Activated CD4-positive, alpha-beta T cell treated with anti-CD3 and anti-CD28 coated beads, Interleukin-2, amount 10 ng/mL, durations not matched to agents 24 days and 14 days (primary cell): Measurements from ENCODE around the gene LAIR1. TPM values are rescaled to one million over a fixed set of nuclear protein-coding genes. Genes with fewer than 3 reads are reported as not detected.
A peak's percentile ranks its signal among the peaks of the same experiment; 100 is the strongest.
"Not testable (repeated sequence)": the region's sequence is repeated elsewhere in the genome, so short reads cannot be mapped to it uniquely, and the experiment has no call there.

Experiments
- DNase-seq: peaks from one replicate; pipeline ENCODE4 v3.0.0; 2022
- H3K27ac Mint-ChIP-seq: one replicate; pipeline ENCODE4 v1.8.0; 2022; ENCODE audit warnings: mild to moderate bottlenecking, mixed read lengths
- H3K27me3 Mint-ChIP-seq: one replicate; pipeline ENCODE4 v1.8.0; 2022; ENCODE audit warnings: mixed read lengths
- H3K36me3 Mint-ChIP-seq: one replicate; pipeline ENCODE4 v1.8.0; 2022; ENCODE audit warnings: low read depth, mild to moderate bottlenecking, mixed read lengths
- H3K4me1 Mint-ChIP-seq: one replicate; pipeline ENCODE4 v1.8.0; 2021; ENCODE audit warnings: mixed read lengths
- H3K4me3 Mint-ChIP-seq: one replicate; pipeline ENCODE4 v1.8.0; 2022; ENCODE audit warnings: mild to moderate bottlenecking, moderate library complexity, mixed read lengths
- H3K9me3 Mint-ChIP-seq: one replicate; pipeline ENCODE4 v1.8.0; 2021; ENCODE audit warnings: mixed read lengths
- intact Hi-C: fragments of 100-400 bp; cut with micrococcal nuclease; formaldehyde crosslinking; loops from one replicate; pipeline ENCODE4 v1.15.1; 2023
- total RNA-seq: library from RNA; stranded (reverse); gene quantifications from 2 replicates; pipeline ENCODE4 v1.2.3, GENCODE V29; 2022

The LAIR1 gene
- total RNA-seq, 1 donor from 2014 or later = 7.7 TPM

- peak; percentile 60 for DNase-seq
- H3K36me3 Mint-ChIP-seq, H3K27ac Mint-ChIP-seq, intact Hi-C loops, H3K9me3 Mint-ChIP-seq: not testable (repeated sequence)
- H3K4me1 Mint-ChIP-seq = peaks cover 53% of the 10 kb centered on the region
- peak overlapping the region; percentile 82 for H3K4me3 Mint-ChIP-seq
- H3K27me3 Mint-ChIP-seq = peaks cover 27% of the 10 kb centered on the region
Measured at GRCh38 chr19:54369688-54370433, 5.1 kb upstream of the LAIR1 start.

DNA sequence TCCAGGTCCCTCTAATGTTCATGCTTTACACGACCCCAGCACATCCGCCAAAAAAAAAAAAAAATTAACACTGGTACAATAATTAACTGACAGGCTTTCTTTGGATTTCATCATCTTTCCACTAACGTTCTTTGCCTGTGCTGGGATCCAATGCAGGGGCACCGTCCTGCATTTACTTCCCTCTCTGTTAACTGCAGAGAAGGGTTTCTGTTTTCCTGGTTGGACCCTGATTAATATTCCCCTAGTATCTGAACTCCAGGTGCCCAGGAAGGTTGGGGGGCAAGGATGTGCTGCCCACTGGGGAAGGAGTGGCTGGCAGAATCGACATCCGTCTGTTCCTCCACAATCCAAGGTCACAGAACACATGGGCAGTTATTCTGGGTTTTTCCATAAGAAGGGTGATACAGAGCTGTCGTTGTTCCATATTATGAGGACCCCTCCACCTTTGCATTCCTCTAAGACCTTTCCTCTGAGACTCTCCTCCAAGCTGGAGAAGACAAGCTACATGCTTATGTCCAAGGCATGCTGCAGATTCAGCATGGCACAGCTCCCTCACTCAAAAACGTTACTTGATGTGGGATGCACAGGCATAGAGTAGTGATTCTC, 4.5 kb upstream of the LAIR1 start:
- H3K4me3 Mint-ChIP-seq = peak overlapping the region; percentile 82
- H3K36me3 Mint-ChIP-seq = peaks cover 6% of the 10 kb centered on the region
- H3K4me1 Mint-ChIP-seq = peaks cover 54% of the 10 kb centered on the region
- H3K27me3 Mint-ChIP-seq = peaks cover 28% of the 10 kb centered on the region
- H3K9me3 Mint-ChIP-seq = no peaks in the 10 kb centered on the region
- DNase-seq = peak; percentile 55
- intact Hi-C loops = no loop called here
- no peak overlapping the region for H3K27ac Mint-ChIP-seq

GRCh38 chr19:54366811-54367210, 2.1 kb upstream of the LAIR1 start:
- no peak overlapping the region for H3K27ac Mint-ChIP-seq
- H3K9me3 Mint-ChIP-seq = no peaks in the 10 kb centered on the region

GRCh38 chr19:54365798-54366197, 1.1 kb upstream of the LAIR1 start:
- Mint-ChIP-seq H3K27me3 (peaks cover 21% of the 10 kb centered on the region), H3K4me1 (peaks cover 60% of the 10 kb centered on the region), H3K36me3 (peaks cover 15% of the 10 kb centered on the region)
- DNase-seq, H3K4me3 Mint-ChIP-seq, H3K27ac Mint-ChIP-seq, H3K9me3 Mint-ChIP-seq: not testable (repeated sequence)
- intact Hi-C loops = loop anchor here (2.0 kb wide), 1 partner anchor 25 kb away; no protein-coding TSS in a partner anchor

More at GRCh38 chr19:54366811-54367210, 2.1 kb upstream of the LAIR1 start:
- intact Hi-C loops = no loop called here
- no peak for DNase-seq
- H3K4me3 Mint-ChIP-seq = no peak overlapping the region
- H3K36me3 Mint-ChIP-seq = peaks cover 13% of the 10 kb centered on the region
- H3K4me1 Mint-ChIP-seq = peaks cover 58% of the 10 kb centered on the region
- peaks cover 26% of the 10 kb centered on the region for H3K27me3 Mint-ChIP-seq

GRCh38 chr19:54361680-54362422, 2.9 kb downstream of the LAIR1 start:
- Mint-ChIP-seq H3K4me1 (peaks cover 44% of the 10 kb centered on the region), H3K27ac (peak overlapping the region; percentile 50), H3K36me3 (peaks cover 16% of the 10 kb centered on the region), H3K4me3 (peak overlapping the region; percentile 62)
- intact Hi-C loops, DNase-seq, H3K27me3 Mint-ChIP-seq, H3K9me3 Mint-ChIP-seq: not testable (repeated sequence)

GRCh38 chr19:54359149-54359820, 5.4 kb downstream of the LAIR1 start:
- H3K27me3 Mint-ChIP-seq, intact Hi-C loops, H3K4me3 Mint-ChIP-seq, H3K9me3 Mint-ChIP-seq, H3K27ac Mint-ChIP-seq: not testable (repeated sequence)
- peaks cover 35% of the 10 kb centered on the region for H3K4me1 Mint-ChIP-seq
- H3K36me3 Mint-ChIP-seq = peaks cover 15% of the 10 kb centered on the region
- DNase-seq = peak; percentile 93

DNA sequence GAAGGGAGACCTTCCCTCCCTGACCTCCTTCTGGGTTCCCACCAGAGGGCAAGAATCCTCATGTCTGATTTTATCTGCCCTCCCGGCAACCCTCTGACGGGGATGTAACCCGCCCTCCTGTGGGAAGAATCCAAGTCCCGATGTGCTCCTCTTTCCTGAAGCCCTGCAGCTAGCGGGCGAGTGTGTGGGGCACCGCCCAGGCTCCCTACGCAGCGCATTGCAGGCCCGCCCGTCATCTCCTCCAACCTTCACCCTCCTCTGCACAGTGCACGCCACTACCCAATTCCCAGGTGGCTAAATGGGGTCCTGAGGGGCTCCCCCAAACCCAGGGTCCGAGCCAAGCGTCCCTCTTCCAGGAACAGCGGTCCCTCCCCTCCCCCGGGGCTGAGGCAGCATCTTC, 7.3 kb downstream of the LAIR1 start:
- Mint-ChIP-seq H3K9me3 (no peaks in the 10 kb centered on the region), H3K27ac (no peak overlapping the region), H3K36me3 (peaks cover 11% of the 10 kb centered on the region), H3K4me3 (no peak overlapping the region), H3K4me1 (peaks cover 21% of the 10 kb centered on the region), H3K27me3 (peaks cover 3% of the 10 kb centered on the region)
- intact Hi-C loops = no loop called here
- DNase-seq = no peak

DNA sequence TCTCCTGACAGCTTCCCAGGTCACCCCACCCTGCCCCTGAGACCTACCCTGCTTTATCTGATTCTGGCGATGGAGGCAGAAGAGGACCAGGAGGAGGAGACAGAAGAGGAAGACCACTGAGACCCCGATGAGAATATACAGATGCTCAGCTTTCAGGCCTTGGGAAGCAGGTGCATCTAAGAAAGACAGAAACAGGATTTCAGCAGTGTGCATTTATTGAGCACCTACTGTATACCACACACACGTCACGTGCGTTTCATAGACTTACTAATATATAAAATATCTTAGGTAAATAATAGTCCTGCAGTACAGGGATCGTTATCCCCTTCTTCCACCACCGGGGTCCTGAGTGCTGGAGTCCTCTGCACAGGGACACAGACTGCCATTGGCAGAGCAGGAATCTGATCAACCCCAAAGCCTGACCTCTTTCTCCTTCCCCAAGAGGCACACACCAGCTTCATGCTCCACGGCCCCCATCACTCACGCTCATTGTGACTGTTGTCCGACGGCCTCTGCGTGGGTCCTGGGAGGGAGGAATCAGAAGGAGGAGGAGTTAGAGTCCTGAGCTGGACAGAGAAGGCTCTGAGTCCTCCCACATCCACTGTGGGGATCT, 8.2 kb downstream of the LAIR1 start:
- no peaks in the 10 kb centered on the region for H3K9me3 Mint-ChIP-seq
- no peak overlapping the region for H3K4me3 Mint-ChIP-seq
- DNase-seq = no peak
- intact Hi-C loops = no loop called here
- H3K27ac Mint-ChIP-seq = no peak overlapping the region
- H3K4me1 Mint-ChIP-seq = peaks cover 13% of the 10 kb centered on the region
- peaks cover 9% of the 10 kb centered on the region for H3K36me3 Mint-ChIP-seq
- peaks cover 7% of the 10 kb centered on the region for H3K27me3 Mint-ChIP-seq

GRCh38 chr19:54355675-54356074, 9.1 kb downstream of the LAIR1 start:
- intact Hi-C loops = no loop called here
- Mint-ChIP-seq H3K27ac (no peak overlapping the region), H3K9me3 (no peaks in the 10 kb centered on the region), H3K36me3 (peaks cover 8% of the 10 kb centered on the region), H3K4me1 (peaks cover 5% of the 10 kb centered on the region), H3K27me3 (peaks cover 10% of the 10 kb centered on the region), H3K4me3 (no peak overlapping the region)
- no peak for DNase-seq

GRCh38 chr19:54354761-54355160, 10.0 kb downstream of the LAIR1 start:
- Mint-ChIP-seq H3K27me3 (peaks cover 14% of the 10 kb centered on the region), H3K27ac (no peak overlapping the region), H3K4me3 (no peak overlapping the region), H3K9me3 (no peaks in the 10 kb centered on the region), H3K36me3 (peaks cover 5% of the 10 kb centered on the region), H3K4me1 (peaks cover 1% of the 10 kb centered on the region)
- no peak for DNase-seq
- intact Hi-C loops = loop anchor here (5.0 kb wide), 1 partner anchor 33 kb away; no protein-coding TSS in a partner anchor

GRCh38 chr19:54352546-54352945, 12.2 kb downstream of the LAIR1 start:
- no peak for DNase-seq
- intact Hi-C loops = loop anchor here (5.0 kb wide), 1 partner anchor 35 kb away; no protein-coding TSS in a partner anchor
- Mint-ChIP-seq H3K36me3 (peaks cover 5% of the 10 kb centered on the region), H3K9me3 (no peaks in the 10 kb centered on the region), H3K27ac (no peak overlapping the region), H3K27me3 (peaks cover 26% of the 10 kb centered on the region), H3K4me1 (no peaks in the 10 kb centered on the region), H3K4me3 (no peak overlapping the region)

DNA sequence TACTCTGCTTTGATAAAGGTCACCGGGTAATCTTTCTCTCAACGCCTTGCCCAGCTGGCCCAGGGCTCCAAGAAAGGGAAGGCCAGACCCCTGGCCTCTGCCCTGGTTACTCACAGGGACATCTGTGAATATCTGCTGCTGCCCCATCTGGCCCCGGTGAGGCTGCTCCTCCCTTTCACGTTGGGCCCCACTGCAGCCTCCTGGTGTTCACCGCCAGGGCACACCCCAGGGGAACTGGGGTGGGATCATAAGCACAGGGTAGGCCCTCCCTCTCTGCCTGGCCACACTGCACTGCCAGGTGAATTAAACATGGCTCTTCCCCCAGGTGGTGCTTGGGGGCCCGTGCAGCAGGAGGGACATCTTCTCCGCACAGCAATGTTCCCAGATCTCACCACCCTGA, 12.7 kb downstream of the LAIR1 start:
- peaks cover 4% of the 10 kb centered on the region for H3K36me3 Mint-ChIP-seq
- intact Hi-C loops = loop anchor here (5.0 kb wide), 1 partner anchor 35 kb away; no protein-coding TSS in a partner anchor
- H3K4me3 Mint-ChIP-seq = no peak overlapping the region
- no peaks in the 10 kb centered on the region for H3K9me3 Mint-ChIP-seq
- DNase-seq = no peak
- peaks cover 27% of the 10 kb centered on the region for H3K27me3 Mint-ChIP-seq
- no peaks in the 10 kb centered on the region for H3K4me1 Mint-ChIP-seq
- no peak overlapping the region for H3K27ac Mint-ChIP-seq

GRCh38 chr19:54351474-54351873, 13.3 kb downstream of the LAIR1 start:
- Mint-ChIP-seq H3K9me3 (no peaks in the 10 kb centered on the region), H3K27me3 (peaks cover 31% of the 10 kb centered on the region), H3K4me1 (no peaks in the 10 kb centered on the region), H3K27ac (no peak overlapping the region), H3K36me3 (peaks cover 4% of the 10 kb centered on the region), H3K4me3 (no peak overlapping the region)
- intact Hi-C loops = loop anchor here (5.0 kb wide), 1 partner anchor 36 kb away; no protein-coding TSS in a partner anchor
- no peak for DNase-seq
